HEK293T (cell line): ENCODE measurements around the gene BAHD1.

ENCODE experiments used
- ARNT ChIP-seq: fragments of 450-650 bp; IDR thresholded peaks from 2 replicates; pipeline ENCODE4 v1.6.1; 2017; ENCODE audit warnings: mild to moderate bottlenecking
- ELF4 ChIP-seq: fragments of 450-650 bp; IDR thresholded peaks from 2 replicates; pipeline ENCODE4 v1.6.1; 2017; ENCODE audit warnings: antibody characterized with exemption
- FOXM1 ChIP-seq: fragments of 450-650 bp; IDR thresholded peaks from 2 replicates; pipeline ENCODE4 v1.6.1; 2017; ENCODE audit warnings: mild to moderate bottlenecking, borderline replicate concordance
- L3MBTL2 ChIP-seq: fragments of 450-650 bp; conservative IDR thresholded peaks from 2 replicates; pipeline ENCODE4 v1.6.1; 2016; ENCODE audit warnings: mild to moderate bottlenecking
- LEF1 ChIP-seq: fragments of 450-650 bp; IDR thresholded peaks from 2 replicates; pipeline ENCODE4 v1.6.1; 2017; ENCODE audit warnings: mild to moderate bottlenecking, borderline replicate concordance

GRCh38 chr15:40429068-40429710 lies 11.6 kb upstream of the BAHD1 start:
- no peak for TF ChIP-seq ARNT
- no peak for TF ChIP-seq FOXM1
- no peak for TF ChIP-seq ELF4
- TF ChIP-seq LEF1, result no peak
- no peak for TF ChIP-seq L3MBTL2
